Stimulated activated CD4-positive, alpha-beta T cell treated with anti-CD3 and anti-CD28 coated beads, Interleukin-2, amount 100 ng/mL, for 4 hours (primary cell): ENCODE data around the gene ZIK1.
A peak's percentile ranks its signal among the peaks of the same experiment; 100 is the strongest.

Source experiments
- DNase-seq: peaks from one replicate; pipeline ENCODE4 v3.0.0-alpha.2; 2020; ENCODE audit warnings: low read depth

Gene ZIK1

DNA sequence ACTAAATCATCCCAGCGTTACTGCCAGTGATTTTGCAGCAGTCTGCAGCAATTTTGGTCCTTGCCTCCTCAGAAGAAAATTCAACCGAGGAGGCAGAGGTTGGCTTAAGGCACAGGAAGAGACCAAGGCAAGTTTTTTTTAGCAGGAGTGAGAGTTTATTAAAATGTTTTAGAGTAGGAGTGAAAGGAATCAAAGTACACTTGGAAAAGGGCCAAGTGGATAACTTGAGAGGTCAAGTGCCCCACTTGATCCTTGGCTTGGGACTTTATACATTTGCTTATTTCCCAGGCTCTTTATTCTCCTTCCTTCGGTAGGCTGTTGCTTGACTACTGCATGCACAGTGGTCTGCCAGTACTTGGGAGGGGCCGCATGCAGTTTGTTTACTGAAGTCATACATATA is 27.2 kb downstream of the ZIK1 start:
- no peak for DNase-seq

DNA sequence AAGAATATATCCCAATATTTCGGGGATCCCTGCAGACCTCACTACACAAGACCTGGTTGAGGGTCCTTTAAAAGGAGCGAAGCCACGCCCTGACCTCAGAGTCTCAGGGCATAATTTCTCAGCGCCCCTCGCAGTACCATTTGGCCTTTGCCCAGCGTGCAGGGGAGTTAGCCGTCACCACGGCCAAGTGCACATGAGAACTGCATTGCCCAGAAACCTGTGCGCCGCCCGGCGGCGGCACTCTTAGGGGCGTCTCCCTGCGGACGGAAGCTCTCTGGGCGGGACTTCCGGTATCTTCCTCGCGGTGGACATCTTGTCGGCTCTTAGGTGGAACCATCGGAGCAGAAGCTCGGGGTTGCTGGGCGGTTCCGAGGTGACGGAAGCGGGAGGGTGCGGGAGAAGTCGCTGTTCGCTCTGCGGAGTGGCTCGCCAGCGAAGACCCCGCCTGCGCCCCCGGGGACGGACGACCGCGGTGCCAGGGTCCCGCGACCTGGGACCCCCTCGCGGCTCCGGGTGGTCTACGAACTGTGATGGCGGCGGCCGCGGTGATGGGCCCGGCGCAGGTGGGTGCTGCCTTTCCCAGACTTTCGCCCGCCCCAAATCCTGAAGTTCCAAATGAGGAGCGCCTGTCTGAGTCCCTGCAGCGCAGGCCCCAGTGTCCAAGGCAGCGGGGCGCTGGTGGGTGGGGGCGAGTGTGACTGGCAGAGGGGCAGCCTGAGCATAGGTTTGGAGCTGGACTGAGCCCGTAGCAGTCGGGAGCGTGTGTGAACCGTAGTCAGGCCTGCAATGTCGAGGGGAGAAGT is 30.2 kb downstream of the ZIK1 start, which contains the start of gene ZNF134:
Gene ZNF134, plus strand, starts transcription at position 302 of the 803 bp plus-strand sequence. CDS start 5,227 bp downstream, outside the sequence.
- DNase-seq, result peak; percentile 84

DNA sequence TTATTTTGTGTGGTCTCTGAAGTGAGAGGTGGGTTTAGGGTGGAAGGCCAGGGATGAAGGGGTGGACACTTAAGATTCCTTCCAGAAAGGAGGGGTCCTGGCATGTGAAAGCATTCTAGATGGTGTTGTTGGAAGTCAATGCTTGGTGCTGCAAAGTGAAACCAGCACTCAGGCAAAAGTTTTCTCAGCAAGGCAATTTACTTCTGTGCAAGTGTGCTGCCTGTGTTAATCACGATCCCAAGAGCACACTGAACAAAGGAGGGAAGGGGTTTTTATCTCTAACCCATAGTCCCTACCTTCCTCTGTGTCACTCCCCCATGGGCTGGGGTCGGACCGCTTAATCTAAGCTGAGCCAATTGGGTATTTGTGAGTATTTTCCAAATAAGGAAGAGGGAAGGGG is 31.4 kb downstream of the ZIK1 start:
- DNase-seq, result no peak

DNA sequence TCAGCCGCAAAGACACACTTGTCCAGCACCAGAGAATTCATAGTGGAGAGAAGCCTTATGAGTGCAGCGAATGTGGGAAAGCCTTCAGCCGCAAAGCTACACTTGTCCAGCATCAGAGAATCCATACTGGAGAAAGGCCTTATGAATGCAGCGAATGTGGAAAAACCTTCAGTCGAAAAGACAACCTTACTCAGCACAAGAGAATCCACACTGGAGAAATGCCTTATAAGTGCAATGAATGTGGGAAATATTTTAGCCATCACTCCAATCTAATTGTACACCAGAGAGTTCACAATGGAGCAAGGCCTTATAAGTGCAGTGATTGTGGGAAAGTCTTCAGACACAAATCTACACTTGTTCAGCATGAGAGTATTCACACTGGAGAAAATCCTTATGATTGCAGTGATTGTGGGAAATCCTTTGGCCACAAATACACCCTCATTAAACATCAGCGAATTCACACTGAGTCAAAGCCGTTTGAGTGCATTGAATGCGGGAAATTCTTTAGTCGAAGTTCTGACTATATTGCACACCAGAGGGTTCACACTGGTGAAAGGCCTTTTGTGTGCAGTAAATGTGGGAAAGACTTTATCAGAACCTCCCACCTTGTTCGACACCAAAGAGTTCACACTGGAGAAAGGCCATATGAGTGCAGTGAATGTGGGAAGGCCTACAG is 36.9 kb downstream of the ZIK1 start:
- DNase-seq, result no peak

DNA sequence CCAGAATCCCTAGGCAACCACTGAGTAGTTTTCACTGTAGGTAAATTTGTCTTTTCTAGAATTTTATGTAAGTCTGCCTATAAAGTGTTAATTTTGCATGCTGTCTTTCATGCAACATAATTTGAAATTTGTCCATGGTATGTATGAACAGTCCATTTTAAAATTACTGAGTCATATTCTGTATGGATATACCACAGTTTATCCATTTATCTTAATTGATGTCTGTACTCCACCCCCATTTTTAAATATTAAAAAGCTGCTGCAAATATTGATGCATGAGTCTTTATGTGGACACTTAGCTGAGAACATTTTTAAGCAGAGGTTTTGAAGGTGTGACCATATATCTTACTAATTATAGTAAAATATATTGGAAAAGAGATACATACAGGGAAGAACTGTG is 39.1 kb downstream of the ZIK1 start:
- DNase-seq, result no peak

DNA sequence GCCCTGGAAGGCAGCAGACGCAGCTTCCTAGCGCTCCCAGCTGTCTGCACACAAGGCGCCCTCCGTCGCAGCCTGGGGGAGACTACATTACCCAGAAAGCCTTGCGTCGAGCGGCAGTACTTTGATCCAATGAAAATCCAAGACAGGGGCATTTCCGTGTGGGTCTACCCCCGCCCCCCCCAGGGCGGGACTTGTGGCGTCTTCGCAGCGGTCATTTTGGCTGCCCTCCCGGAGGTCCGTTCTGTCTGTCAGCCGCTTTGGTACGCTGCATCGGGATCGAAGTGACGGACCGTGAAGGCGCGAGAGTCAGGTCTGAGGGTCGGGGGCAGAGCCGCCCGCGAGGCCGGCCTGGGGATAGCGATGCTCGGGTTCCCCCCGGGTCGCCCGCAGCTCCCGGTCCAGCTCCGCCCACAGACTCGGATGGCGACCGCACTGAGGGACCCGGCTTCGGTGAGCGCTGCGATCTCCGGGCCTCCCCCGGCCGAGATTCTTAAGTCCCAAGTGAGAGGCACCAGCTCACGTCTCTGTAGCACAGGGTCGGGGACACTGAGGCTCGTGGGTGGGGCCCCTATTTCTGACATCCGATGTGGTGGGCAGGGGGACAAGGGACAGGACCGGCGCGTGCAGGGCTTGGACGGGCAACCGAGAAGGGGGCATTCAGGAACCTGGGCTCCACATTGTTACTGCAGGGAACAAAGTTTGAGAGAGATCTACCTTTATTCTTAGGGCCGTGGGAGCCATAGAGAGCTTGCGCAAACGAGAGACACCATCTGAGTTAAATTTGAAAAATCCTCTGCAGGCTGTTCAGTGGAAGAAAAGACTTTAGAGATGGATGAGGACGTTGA is 49.3 kb downstream of the ZIK1 start, which contains the start of gene ZNF211:
Gene ZNF211, plus strand, starts transcription at position 182 of the 845 bp plus-strand sequence. Its CDS starts 179 bp downstream, at position 361.
- DNase-seq, result peak; percentile 81

DNA sequence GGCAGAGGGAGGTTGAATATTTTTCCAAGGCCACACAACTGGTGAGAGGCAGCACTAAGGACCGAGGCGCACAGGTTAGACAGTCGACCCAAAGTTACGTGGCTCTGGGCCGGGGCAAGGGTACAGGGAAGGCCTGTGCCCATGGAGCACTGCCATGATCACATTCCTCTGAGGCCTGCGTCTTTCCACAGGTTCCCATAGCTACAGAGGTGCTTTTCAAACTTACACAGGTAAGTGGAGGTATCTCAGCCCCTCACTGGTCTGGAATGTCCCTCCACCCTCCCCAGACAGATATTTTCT is 49.8 kb downstream of the ZIK1 start:
- no peak for DNase-seq

DNA sequence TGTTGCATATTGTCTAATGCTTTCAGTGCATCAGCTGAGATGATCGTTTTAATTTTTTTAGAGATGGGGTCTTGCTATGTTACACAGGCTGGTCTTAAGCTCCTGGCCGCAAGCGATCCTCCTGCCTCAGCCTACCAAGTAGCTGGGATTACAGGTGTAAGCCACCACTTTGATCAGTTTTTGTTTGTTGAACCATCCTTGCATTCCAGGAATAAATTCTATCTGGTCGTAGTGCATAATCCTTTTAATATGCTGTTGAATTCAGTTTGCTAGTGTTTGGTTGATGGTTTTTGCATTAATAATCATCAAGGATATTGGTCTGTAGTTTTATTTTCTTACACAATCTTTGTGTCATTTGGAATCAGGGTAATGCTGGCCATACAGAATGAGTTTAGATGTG is 53.4 kb downstream of the ZIK1 start:
- DNase-seq, result no peak

DNA sequence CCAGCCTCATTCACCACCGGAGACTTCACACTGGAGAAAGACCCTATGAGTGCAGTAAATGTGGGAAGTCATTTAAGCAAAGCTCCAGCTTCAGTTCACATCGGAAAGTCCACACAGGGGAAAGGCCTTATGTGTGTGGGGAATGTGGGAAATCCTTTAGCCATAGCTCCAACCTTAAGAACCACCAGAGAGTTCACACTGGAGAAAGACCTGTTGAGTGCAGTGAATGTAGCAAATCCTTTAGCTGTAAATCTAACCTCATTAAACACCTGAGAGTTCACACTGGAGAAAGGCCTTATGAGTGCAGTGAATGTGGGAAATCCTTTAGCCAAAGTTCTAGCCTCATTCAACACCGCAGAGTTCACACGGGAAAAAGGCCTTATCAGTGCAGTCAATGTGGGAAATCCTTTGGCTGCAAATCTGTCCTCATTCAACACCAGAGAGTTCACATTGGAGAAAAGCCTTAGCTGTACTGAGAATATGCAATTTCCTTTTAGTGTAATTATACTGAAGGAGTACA is 57.8 kb downstream of the ZIK1 start:
- no peak for DNase-seq

DNA sequence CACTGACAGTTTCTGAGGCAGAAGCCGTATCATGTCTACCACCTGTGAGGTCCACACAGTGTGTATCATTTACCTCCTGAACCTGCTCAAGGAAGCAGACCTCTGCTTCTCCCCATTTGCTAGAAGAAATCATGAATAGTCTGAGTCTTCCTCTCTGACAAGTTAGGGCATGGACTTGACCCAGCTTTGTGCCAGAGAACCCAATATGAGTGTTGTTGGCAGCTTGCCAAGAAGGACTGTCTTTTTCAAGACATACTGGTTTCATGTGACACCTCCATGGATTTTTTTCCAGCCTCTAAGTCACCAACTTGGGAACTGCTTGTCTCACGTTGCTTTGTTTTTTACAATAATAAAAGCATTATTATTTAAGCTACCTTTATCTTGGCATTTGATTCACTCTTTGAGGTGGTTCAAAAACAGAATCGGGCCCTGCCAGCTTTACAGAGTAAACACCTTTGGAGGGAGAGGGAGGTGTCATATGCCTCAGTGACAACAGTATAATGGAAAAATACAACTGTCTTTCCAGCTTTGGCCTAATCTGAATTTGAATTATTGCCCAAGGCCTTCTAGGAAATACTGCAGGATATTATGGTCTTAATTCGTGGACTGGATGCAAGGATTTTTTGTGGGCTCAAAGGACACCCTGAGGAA is 58.6 kb downstream of the ZIK1 start:
- no peak for DNase-seq
